Inflammatory macrophage (primary cell): Measurements from ENCODE around the gene EFNA3.

Experiments
- DNase-seq, 2 donors: peaks; one replicate each; pipeline ENCODE4 v3.0.0-alpha.2; 2020 to 2022

Gene EFNA3

GRCh38 chr1:155069551-155070157, 9.0 kb upstream of the EFNA3 start:
- DNase-seq, result no peak

- no peak for DNase-seq
Observed at GRCh38 chr1:155070158-155070621, 8.4 kb upstream of the EFNA3 start.

- peak; percentile 63 to 79 for DNase-seq
Observed at GRCh38 chr1:155070721-155071569, 7.7 kb upstream of the EFNA3 start.

- peak; percentile 8 to 40 for DNase-seq
Observed at GRCh38 chr1:155071701-155072100, 6.9 kb upstream of the EFNA3 start.

GRCh38 chr1:155072531-155073289, 5.9 kb upstream of the EFNA3 start:
- peak; percentile 23 for DNase-seq

- no peak for DNase-seq
Observed at GRCh38 chr1:155073377-155074242, 5.0 kb upstream of the EFNA3 start.

GRCh38 chr1:155075535-155075934, 3.1 kb upstream of the EFNA3 start:
- DNase-seq, result no peak

- no peak for DNase-seq
Observed at GRCh38 chr1:155076371-155076770, 2.3 kb upstream of the EFNA3 start.

- no peak for DNase-seq
Observed at GRCh38 chr1:155077346-155077745, 1.3 kb upstream of the EFNA3 start.

- no peak for DNase-seq
Observed at GRCh38 chr1:155077758-155078445, 735 bp upstream of the EFNA3 start.

GRCh38 chr1:155079210-155079486, 511 bp downstream of the EFNA3 start:
- DNase-seq, result no peak

GRCh38 chr1:155079487-155080311, 1.1 kb downstream of the EFNA3 start:
- no peak for DNase-seq

GRCh38 chr1:155080312-155081228, 1.9 kb downstream of the EFNA3 start:
- DNase-seq, result no peak

GRCh38 chr1:155081472-155082300, 3.0 kb downstream of the EFNA3 start:
- peak in 1 of 2 donors; percentile 36 for DNase-seq

- no peak for DNase-seq
Observed at GRCh38 chr1:155082301-155083051, 3.8 kb downstream of the EFNA3 start.

GRCh38 chr1:155083052-155083541, 4.5 kb downstream of the EFNA3 start:
- DNase-seq, result no peak

GRCh38 chr1:155083865-155084721, 5.5 kb downstream of the EFNA3 start:
- no peak for DNase-seq
